ENCODE data around the gene HPGDS.
"Not testable (repeated sequence)": the region's sequence is repeated elsewhere in the genome, so short reads cannot be mapped to it uniquely, and the experiment has no call there.

GRCh38 chr4:94387965-94388364 lies 45.3 kb upstream of the HPGDS start:
- TF ChIP-seq SUZ12 (IDR thresholded peaks at IDR 0.05; ENCODE audit: extremely low read depth, insufficient read depth, insufficient read length); YY1 (IDR thresholded peaks at IDR 0.05; ENCODE audit: insufficient read depth, insufficient read length): not testable (repeated sequence)
